DOHH2 (cell line): ENCODE results near the gene NAB2.

Experiments
- H3F3A ChIP-seq: fragments of 200-600 bp; sonication (generic), shearing (Covaris generic); 2 replicates; pipeline ENCODE4 v1.6.0; 2016; ENCODE audit warnings: antibody characterized with exemption, mild to moderate bottlenecking; ENCODE audit not compliant: control insufficient read depth, insufficient read depth
- H3K27ac ChIP-seq: fragments of 200-600 bp; sonication (generic); 2 replicates; pipeline ENCODE4 v1.5.1; 2014; ENCODE audit warnings: low read depth, mild to moderate bottlenecking, low read length, moderate library complexity
- H3K27me3 ChIP-seq: fragments of 200-600 bp; sonication (generic); 2 replicates; pipeline ENCODE4 v1.6.1; 2014; ENCODE audit warnings: mild to moderate bottlenecking, low read length, mixed read lengths; ENCODE audit not compliant: control insufficient read depth
- H3K36me3 ChIP-seq: fragments of 200-600 bp; sonication (generic); 2 replicates; pipeline ENCODE4 v1.6.1; 2014; ENCODE audit warnings: mild to moderate bottlenecking, low read length, moderate library complexity, mixed read lengths; ENCODE audit not compliant: control insufficient read depth
- H3K4me1 ChIP-seq: fragments of 200-600 bp; sonication (generic); 2 replicates; pipeline ENCODE4 v1.6.1; 2014; ENCODE audit warnings: mild to moderate bottlenecking, low read length, mixed read lengths; ENCODE audit not compliant: control insufficient read depth
- H3K4me2 ChIP-seq: fragments of 200-600 bp; sonication (generic); 2 replicates; pipeline ENCODE4 v1.6.0; 2014; ENCODE audit warnings: mild to moderate bottlenecking, low read length, moderate library complexity
- H3K4me3 ChIP-seq: fragments of 200-600 bp; sonication (generic); 2 replicates; pipeline ENCODE4 v1.5.1; 2014; ENCODE audit warnings: mild to moderate bottlenecking, low read length, mixed read lengths
- H3K79me2 ChIP-seq: fragments of 200-600 bp; sonication (generic); 2 replicates; pipeline ENCODE4 v1.6.1; 2014; ENCODE audit warnings: mild to moderate bottlenecking, low read length, mixed read lengths; ENCODE audit not compliant: control insufficient read depth
- H3K9me2 ChIP-seq: fragments of 200-600 bp; sonication (generic); replicated peaks from 2 replicates; pipeline ENCODE4 v1.6.1; 2014; ENCODE audit warnings: mild to moderate bottlenecking, low read length, mixed read lengths; ENCODE audit not compliant: control insufficient read depth
- H3K9me3 ChIP-seq: fragments of 200-600 bp; sonication (generic); 2 replicates; pipeline ENCODE4 v1.6.1; 2014; ENCODE audit warnings: antibody characterized with exemption, low read length, mixed read lengths; ENCODE audit not compliant: control insufficient read depth, insufficient read depth
- H4K20me1 ChIP-seq: fragments of 200-600 bp; sonication (generic); 2 replicates; pipeline ENCODE4 v1.6.0; 2014; ENCODE audit warnings: low read depth, mild to moderate bottlenecking, antibody characterized with exemption, low read length, moderate library complexity; ENCODE audit not compliant: control insufficient read depth, insufficient read depth
- EZH2phosphoT487 ChIP-seq: fragments of 200-600 bp; sonication (generic); IDR thresholded peaks from 2 replicates; pipeline ENCODE4 v1.6.1; 2017; ENCODE audit warnings: borderline replicate concordance, mild to moderate bottlenecking, antibody characterized with exemption, low read length, moderate library complexity, mixed read lengths
- TF ChIP-seq, protein P1 (sequence below): fragments of 200-600 bp; sonication (generic); IDR thresholded peaks from one replicate; pipeline ENCODE4 v1.5.1; 2014; ENCODE audit warnings: antibody characterized with exemption, mild to moderate bottlenecking, low read depth, low read length; ENCODE audit not compliant: poor library complexity, severe bottlenecking

Gene NAB2

DNA sequence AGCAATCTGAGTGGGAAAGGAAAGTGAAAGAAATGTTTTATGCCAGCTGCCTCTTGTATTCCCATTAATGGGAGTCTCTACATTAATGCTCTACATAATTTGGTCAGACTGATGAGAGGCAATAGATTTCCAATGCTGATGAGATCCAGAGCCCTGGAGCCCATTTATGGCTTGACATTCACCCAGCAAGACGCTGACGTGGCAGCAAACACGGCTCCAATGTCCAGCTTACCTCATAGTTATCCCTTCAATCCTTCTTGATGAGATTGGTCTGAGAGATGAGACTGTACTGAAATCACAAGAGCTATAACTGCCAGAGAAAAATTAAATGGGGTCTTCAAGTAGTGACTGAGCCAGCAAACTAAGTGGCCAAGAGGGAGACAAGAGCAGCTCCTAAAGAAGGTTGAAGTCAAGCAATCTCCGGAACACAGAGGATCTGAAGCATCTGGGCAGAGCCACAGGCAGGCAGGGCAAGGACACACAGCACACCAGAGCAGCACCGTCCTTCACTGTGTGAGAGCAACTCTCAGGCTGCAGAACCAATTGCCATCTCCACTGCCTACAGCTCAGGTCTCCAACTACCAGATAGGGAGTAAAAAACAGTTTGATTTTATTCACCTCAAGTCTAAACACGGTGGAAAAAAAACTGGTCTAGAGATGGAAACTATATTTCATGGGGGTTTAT is 31.7 kb upstream of the NAB2 start:
- Histone ChIP-seq H3K36me3 (peaks cover 65% of the 10 kb centered on the region), H3K27ac (no peak overlapping the region), H3K9me3 (no peaks in the 10 kb centered on the region)

DNA sequence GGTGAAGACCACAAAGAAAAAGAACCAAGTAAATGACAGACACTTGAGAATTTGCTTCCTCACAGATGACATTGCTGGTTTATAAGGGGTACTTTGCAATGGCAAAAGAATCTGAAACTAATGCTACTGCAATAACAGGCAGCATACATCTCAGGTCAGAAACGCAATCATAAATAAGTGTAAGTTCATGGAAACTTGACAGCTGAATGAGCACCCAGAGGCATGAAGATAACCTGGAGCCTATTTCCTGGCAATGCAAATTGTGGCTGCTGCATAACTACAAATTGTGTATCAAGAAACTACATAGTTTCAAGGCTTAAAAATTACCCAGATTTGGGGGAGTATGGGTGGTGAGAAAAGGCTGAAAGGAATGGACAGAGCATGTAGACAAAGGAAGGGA is 30.5 kb upstream of the NAB2 start:
- Histone ChIP-seq H3K79me2 (no peaks in the 10 kb centered on the region), H3K4me1 (peaks cover 37% of the 10 kb centered on the region), H3K27me3 (no peaks in the 10 kb centered on the region), H3K4me2 (peak overlapping the region; percentile 26; the same call in 1 of the 2 replicates), H4K20me1 (0 out of 2 replicates have a peak, but pooled peaks cover 5% of the 10 kb centered on the region), H3K36me3 (peaks cover 75% of the 10 kb centered on the region), H3K27ac (0 out of 2 replicates have a peak overlapping the region, but pooled peaks have one; percentile 1), H3K9me3 (no peaks in the 10 kb centered on the region), H3F3A (peaks cover 19% of the 10 kb centered on the region), H3K9me2 (no peaks in the 10 kb centered on the region), H3K4me3 (no peak overlapping the region)
- no peak for TF ChIP-seq EZH2phosphoT487
- TF ChIP-seq, protein P1, sequence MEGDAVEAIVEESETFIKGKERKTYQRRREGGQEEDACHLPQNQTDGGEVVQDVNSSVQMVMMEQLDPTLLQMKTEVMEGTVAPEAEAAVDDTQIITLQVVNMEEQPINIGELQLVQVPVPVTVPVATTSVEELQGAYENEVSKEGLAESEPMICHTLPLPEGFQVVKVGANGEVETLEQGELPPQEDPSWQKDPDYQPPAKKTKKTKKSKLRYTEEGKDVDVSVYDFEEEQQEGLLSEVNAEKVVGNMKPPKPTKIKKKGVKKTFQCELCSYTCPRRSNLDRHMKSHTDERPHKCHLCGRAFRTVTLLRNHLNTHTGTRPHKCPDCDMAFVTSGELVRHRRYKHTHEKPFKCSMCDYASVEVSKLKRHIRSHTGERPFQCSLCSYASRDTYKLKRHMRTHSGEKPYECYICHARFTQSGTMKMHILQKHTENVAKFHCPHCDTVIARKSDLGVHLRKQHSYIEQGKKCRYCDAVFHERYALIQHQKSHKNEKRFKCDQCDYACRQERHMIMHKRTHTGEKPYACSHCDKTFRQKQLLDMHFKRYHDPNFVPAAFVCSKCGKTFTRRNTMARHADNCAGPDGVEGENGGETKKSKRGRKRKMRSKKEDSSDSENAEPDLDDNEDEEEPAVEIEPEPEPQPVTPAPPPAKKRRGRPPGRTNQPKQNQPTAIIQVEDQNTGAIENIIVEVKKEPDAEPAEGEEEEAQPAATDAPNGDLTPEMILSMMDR = no peak

More for the DNA sequence above, 31.7 kb upstream of the NAB2 start:
- no peak overlapping the region for H3K4me2 ChIP-seq
- no peaks in the 10 kb centered on the region for H3K79me2 ChIP-seq
- H3K27me3 ChIP-seq = no peaks in the 10 kb centered on the region
- TF ChIP-seq, protein P1 = no peak
- no peak for TF ChIP-seq EZH2phosphoT487
- peaks cover 29% of the 10 kb centered on the region for H3K4me1 ChIP-seq
- peaks cover 14% of the 10 kb centered on the region for H3F3A ChIP-seq
- H4K20me1 ChIP-seq = 0 out of 2 replicates have a peak, but pooled peaks cover 5% of the 10 kb centered on the region
- no peaks in the 10 kb centered on the region for H3K9me2 ChIP-seq
- no peak overlapping the region for H3K4me3 ChIP-seq

DNA sequence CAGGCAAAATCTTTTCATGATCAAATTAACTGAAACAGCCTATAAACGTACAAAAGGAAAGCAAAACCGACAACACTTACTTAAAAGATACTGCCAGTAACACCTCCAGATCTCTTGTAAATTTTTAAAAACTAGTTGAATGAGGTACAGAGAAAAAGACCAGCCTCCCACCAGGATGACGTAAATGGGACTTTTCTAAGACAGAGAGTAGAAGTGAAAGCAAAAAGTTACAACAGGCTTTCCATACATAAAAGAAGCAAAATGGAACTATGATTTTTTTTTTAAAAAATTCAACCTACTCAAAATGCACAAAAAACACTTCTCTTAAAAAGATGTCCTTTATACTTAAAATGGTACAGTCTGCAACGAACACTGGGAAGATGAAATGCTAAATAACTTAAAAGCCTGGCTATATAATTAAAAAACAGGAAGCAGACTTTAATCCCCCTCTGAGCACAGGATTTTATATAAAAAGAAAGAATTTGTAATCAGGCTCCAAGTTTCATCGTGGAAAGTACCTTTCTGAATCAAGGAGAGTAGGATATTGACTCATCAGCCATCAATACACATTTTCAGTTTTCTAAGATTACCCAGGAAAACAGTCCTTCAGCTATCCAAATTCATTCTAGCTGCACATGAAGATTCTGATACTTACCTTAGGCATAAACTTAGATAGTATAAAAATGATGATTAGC is 24.8 kb upstream of the NAB2 start:
- peaks cover 51% of the 10 kb centered on the region for H3K4me1 ChIP-seq
- peaks cover 17% of the 10 kb centered on the region for H3K79me2 ChIP-seq
- H3K9me3 ChIP-seq = no peaks in the 10 kb centered on the region
- H4K20me1 ChIP-seq = no peaks in the 10 kb centered on the region
- no peaks in the 10 kb centered on the region for H3K27me3 ChIP-seq
- H3F3A ChIP-seq = peaks cover 23% of the 10 kb centered on the region
- H3K9me2 ChIP-seq = no peaks in the 10 kb centered on the region
- H3K36me3 ChIP-seq = peaks cover 82% of the 10 kb centered on the region
- peak overlapping the region; percentile 31; the same call in 1 of the 2 replicates for H3K4me3 ChIP-seq
- H3K4me2 ChIP-seq = peak overlapping the region; percentile 60
- TF ChIP-seq EZH2phosphoT487 = no peak
- TF ChIP-seq, protein P1 = no peak
- H3K27ac ChIP-seq = peak overlapping the region; percentile 67
